Measurements from ENCODE around the gene SMYD3.

GRCh38 chr1:246447501-246447900 lies 59.6 kb downstream of the SMYD3 start:
- TF ChIP-seq CTCF (IDR thresholded peaks at IDR 0.05) = no peak
- TF ChIP-seq JUNB (IDR thresholded peaks at IDR 0.05) = no peak
- no peak for TF ChIP-seq FOSL2 (IDR thresholded peaks at IDR 0.05)
- TF ChIP-seq FOSL2 (CRISPR knock-in tag; IDR thresholded peaks at IDR 0.05) = no peak
- TF ChIP-seq KDM1A (IDR thresholded peaks at IDR 0.05; ENCODE audit: low read depth) = no peak
- TF ChIP-seq MAX (IDR thresholded peaks at IDR 0.05) = no peak
- TF ChIP-seq JUN (IDR thresholded peaks at IDR 0.05) = no peak
- no peak for TF ChIP-seq CEBPB (IDR thresholded peaks at IDR 0.05)
- no peak for TF ChIP-seq PHF8 (IDR thresholded peaks at IDR 0.05; ENCODE audit: borderline replicate concordance, low read depth)
- no peak for TF ChIP-seq RAD21 (conservative IDR thresholded peaks at IDR 0.05 in 1 of 2, IDR thresholded peaks at IDR 0.05 in 1 of 2)
- TF ChIP-seq RFX5 (IDR thresholded peaks at IDR 0.05) = no peak
